Loucy (cell line): ENCODE results near the gene SMURF1.

ENCODE experiments used
- CTCF ChIP-seq: fragments of 200-600 bp; sonication (generic); conservative IDR thresholded peaks from 2 replicates; pipeline ENCODE4 v1.5.1; 2014; ENCODE audit warnings: mild to moderate bottlenecking, antibody characterized with exemption, low read length
- EZH2phosphoT487 ChIP-seq: fragments of 200-600 bp; IDR thresholded peaks from 2 replicates; pipeline ENCODE4 v1.6.1; 2018; ENCODE audit warnings: antibody characterized with exemption, mild to moderate bottlenecking, moderate library complexity, borderline replicate concordance

DNA sequence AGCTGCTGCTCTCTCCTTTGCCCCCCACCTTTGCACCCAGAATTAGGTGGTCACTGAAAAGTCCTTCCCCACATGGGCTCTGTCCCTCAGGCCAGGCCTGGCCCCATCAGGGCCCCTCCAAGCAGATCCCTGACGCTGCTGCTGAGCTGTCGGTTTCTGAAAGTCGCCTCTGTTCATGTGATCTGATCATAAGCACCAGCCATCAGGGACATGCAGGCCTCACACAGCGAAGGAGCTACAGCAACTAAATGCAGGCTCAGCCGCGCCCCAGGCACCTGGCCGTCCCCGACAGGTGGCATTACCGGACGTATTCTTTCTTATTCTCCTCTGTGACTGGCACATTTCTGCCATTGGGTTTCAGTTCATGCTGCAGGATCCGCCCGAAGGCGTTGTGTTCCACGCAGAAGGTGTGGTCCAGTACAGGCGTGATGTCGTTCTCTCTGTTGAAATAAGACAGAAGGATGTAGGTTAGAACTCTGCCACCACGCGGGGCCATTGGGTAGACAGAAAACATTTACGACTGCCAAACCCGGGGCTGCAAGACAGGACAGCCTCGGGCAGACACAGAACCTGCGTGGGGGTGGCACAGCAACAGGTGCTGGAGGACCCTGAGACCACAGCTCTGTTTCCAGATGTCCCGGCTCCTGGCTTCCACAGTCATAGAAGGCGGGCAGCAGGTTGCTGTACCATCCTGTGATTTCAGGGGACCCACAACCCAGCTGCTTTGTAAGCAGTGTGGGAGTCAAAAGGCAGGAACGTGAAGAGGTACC, 105.6 kb downstream of the SMURF1 start:
- no peak for TF ChIP-seq CTCF
- no peak for TF ChIP-seq EZH2phosphoT487
